ENCODE data around the gene PLPPR1. TPM values are rescaled to one million over a fixed set of nuclear protein-coding genes. Genes with fewer than 3 reads are reported as not detected.
"Not testable (repeated sequence)": the region's sequence is repeated elsewhere in the genome, so short reads cannot be mapped to it uniquely, and the experiment has no call there.

The PLPPR1 gene
- total and polyA plus RNA-seq, 2 of the 13 experiments (the other 11 are each of a cell fraction or from before 2014, with no cell fraction given), result 16.0 to 84.7 TPM

DNA sequence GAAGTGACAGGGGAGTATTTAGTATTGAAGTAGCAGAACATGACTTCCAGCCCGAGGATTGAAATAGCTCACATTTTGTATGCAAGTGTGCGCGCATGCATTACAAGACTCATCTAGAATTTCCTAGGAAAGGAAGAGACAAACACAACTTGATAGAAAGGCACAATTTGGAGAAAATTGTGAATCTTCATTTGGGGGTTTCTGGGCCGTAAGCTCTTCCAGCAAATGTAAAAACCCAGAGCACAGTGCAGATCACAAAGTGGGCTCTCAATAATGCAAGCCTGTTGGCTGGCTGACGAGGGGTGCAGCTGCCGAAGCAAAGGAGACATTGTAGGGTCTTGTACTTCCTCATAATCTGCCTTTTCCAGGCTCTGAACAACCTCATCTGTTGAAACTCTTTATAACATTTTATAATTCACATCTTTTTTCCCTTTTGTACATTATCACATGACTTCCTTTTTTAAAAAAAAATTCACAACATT is 247.3 kb downstream of the PLPPR1 start:
- ATAC-seq, result no peak
- H2AFZ ChIP-seq (ENCODE audit: low read length), result no peak overlapping the region
- ChIA-PET POLR2A (no interaction called here), CTCF (ENCODE audit: low intra/inter-chr PET ratio, low total read pairs) (no interaction called here)
- no peak for DNase-seq (ENCODE audit: low spot score)
- TF ChIP-seq, protein P1, sequence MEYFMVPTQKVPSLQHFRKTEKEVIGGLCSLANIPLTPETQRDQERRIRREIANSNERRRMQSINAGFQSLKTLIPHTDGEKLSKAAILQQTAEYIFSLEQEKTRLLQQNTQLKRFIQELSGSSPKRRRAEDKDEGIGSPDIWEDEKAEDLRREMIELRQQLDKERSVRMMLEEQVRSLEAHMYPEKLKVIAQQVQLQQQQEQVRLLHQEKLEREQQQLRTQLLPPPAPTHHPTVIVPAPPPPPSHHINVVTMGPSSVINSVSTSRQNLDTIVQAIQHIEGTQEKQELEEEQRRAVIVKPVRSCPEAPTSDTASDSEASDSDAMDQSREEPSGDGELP (IDR thresholded peaks at IDR 0.05; ENCODE audit: borderline replicate concordance, low read depth), result no peak
- no peak for TF ChIP-seq SIX1 (CRISPR knock-in tag; IDR thresholded peaks at IDR 0.05; ENCODE audit: borderline replicate concordance)
- TF ChIP-seq GATA4 (IDR thresholded peaks at IDR 0.05; ENCODE audit: borderline replicate concordance, low read depth), result no peak
- no peak for FAIRE-seq
- no peak overlapping the region for H3K4me3 ChIP-seq (replicated peaks in 1 of 3; ENCODE audit: insufficient read depth in 1 of 3, low read depth in 2 of 3, low read length in 3 of 3)
- H3K9ac ChIP-seq (ENCODE audit: insufficient read depth, low read depth, low read length), result no peak overlapping the region
- no peak overlapping the region for H3K27ac ChIP-seq (ENCODE audit: extremely low read length, insufficient read depth, low read length)
- no peaks in the 10 kb centered on the region for H3K27me3 ChIP-seq (ENCODE audit: control insufficient read depth in 1 of 2, insufficient read depth in 2 of 2, low read length in 2 of 2)
- intact Hi-C loops (cut with micrococcal nuclease; ENCODE audit: unreplicated experiment), result no loop called here
- no peaks in the 10 kb centered on the region for H3K9me3 ChIP-seq (ENCODE audit: low read length)
- no peaks in the 10 kb centered on the region for H3K79me2 ChIP-seq (ENCODE audit: insufficient read depth, low read length)
- H3K36me3 ChIP-seq (replicated peaks in 1 of 2; ENCODE audit: control insufficient read depth in 1 of 2, insufficient read depth in 2 of 2, low read length in 2 of 2), result peaks cover 3 to 12% of the 10 kb centered on the region in 2 experiments; a peak in 4 of 5 replicates
- no peak overlapping the region for H3K4me2 ChIP-seq (ENCODE audit: low read depth, low read length)
- no TSS peak for BruUV-seq (replicated peaks)
- in situ Hi-C loops (cut with HindIII; ENCODE audit: extremely low pct_ligation_motif_present, low pct_unique_long_range_greater_than_20kb), result loop anchor here (5.0 kb wide), 1 partner anchor 181 kb away; no protein-coding TSS in a partner anchor
- H3K4me1 ChIP-seq (ENCODE audit: insufficient read depth, low read length), result 0 out of 2 replicates have a peak, but pooled peaks cover 12% of the 10 kb centered on the region
- H4K20me1 ChIP-seq (ENCODE audit: insufficient read depth, low read length), result no peaks in the 10 kb centered on the region
- 95% methylated on average over 6 of the region's 6 CpGs for WGBS (ENCODE audit: low lambda C conversion rate)

GRCh38 chr9:101291043-101291442 is 262.5 kb downstream of the PLPPR1 start:
- H3K27ac ChIP-seq (ENCODE audit: extremely low read length, insufficient read depth, low read length); BruUV-seq (replicated peaks); ATAC-seq; in situ Hi-C loops (cut with HindIII; ENCODE audit: extremely low pct_ligation_motif_present, low pct_unique_long_range_greater_than_20kb); H3K9me3 ChIP-seq (ENCODE audit: low read length); H3K4me3 ChIP-seq (replicated peaks in 1 of 3; ENCODE audit: insufficient read depth in 1 of 3, low read depth in 2 of 3, low read length in 3 of 3); POLR2A ChIA-PET; DNase-seq (ENCODE audit: low spot score); FAIRE-seq; H2AFZ ChIP-seq (ENCODE audit: low read length); CTCF ChIA-PET (ENCODE audit: low intra/inter-chr PET ratio, low total read pairs); H3K79me2 ChIP-seq (ENCODE audit: insufficient read depth, low read length); H3K4me2 ChIP-seq (ENCODE audit: low read depth, low read length); H3K27me3 ChIP-seq (ENCODE audit: control insufficient read depth in 1 of 2, insufficient read depth in 2 of 2, low read length in 2 of 2); H4K20me1 ChIP-seq (ENCODE audit: insufficient read depth, low read length); H3K36me3 ChIP-seq (replicated peaks in 1 of 2; ENCODE audit: control insufficient read depth in 1 of 2, insufficient read depth in 2 of 2, low read length in 2 of 2); H3K9ac ChIP-seq (ENCODE audit: insufficient read depth, low read depth, low read length); H3K4me1 ChIP-seq (ENCODE audit: insufficient read depth, low read length); TF ChIP-seq NR2F6 (CRISPR knock-in tag; IDR thresholded peaks at IDR 0.05): not testable (repeated sequence)
- intact Hi-C loops (cut with micrococcal nuclease; ENCODE audit: unreplicated experiment), result loop anchor here (2.0 kb wide), 1 partner anchor 224 kb away; no protein-coding TSS in a partner anchor
- WGBS (ENCODE audit: low lambda C conversion rate), result 69% methylated on average over 10 of the region's 12 CpGs
- TF ChIP-seq SP5 (CRISPR knock-in tag; IDR thresholded peaks at IDR 0.05; ENCODE audit: borderline replicate concordance, low read depth), result peak; percentile 29; the same call in 1 of the 2 replicates
- peak; percentile 38; the same call in 1 of the 2 replicates for TF ChIP-seq NR2F6 (IDR thresholded peaks at IDR 0.05)
- TF ChIP-seq FOXP4 (CRISPR knock-in tag; IDR thresholded peaks at IDR 0.05), result 0 out of 2 replicates have a peak, but pooled peaks have one; percentile 15
- 0 out of 2 replicates have a peak, but pooled peaks have one; percentile 31 for TF ChIP-seq KDM3A (CRISPR knock-in tag; IDR thresholded peaks at IDR 0.05; ENCODE audit: low read depth)
- TF ChIP-seq HOMEZ (CRISPR knock-in tag; IDR thresholded peaks at IDR 0.05; ENCODE audit: low read depth), result peak; percentile 52; the same call in 1 of the 2 replicates
- TF ChIP-seq HDAC2 (CRISPR knock-in tag; IDR thresholded peaks at IDR 0.05), result peak; percentile 28; the same call in 1 of the 2 replicates
- peak; percentile 69; the same call in 1 of the 2 replicates for TF ChIP-seq POGZ (CRISPR knock-in tag; IDR thresholded peaks at IDR 0.05)
